AG04450 (cell line): Measurements from ENCODE around the gene RNGTT. TPM values are rescaled to one million over a fixed set of nuclear protein-coding genes. Genes with fewer than 3 reads are reported as not detected.

Source experiments
- CTCF ChIA-PET: fragments of 300-600, 350-600 bp; formaldehyde crosslinking; extraction: SDS; loops from one replicate; lab custom pipeline; 2022; ENCODE audit warnings: antibody characterized with exemption, inconsistent platforms; lab: Charles Lee
- POLR2A ChIA-PET: fragments of 350-600 bp; formaldehyde crosslinking; extraction: SDS; loops from one replicate; lab custom pipeline; 2021; ENCODE audit warnings: antibody characterized with exemption, inconsistent platforms; lab: Yijun Ruan, JAX
- DNase-seq: peaks from one replicate; pipeline ENCODE4 v3.0.0-alpha.2; 2011; ENCODE audit warnings: low read depth, low spot score
- H3K27ac ChIP-seq: one replicate; pipeline ENCODE4 v1.5.1; 2012; ENCODE audit warnings: low read depth, low read length, control low read depth
- H3K27me3 ChIP-seq: one replicate; pipeline ENCODE4 v1.6.0; 2012; ENCODE audit warnings: low read length; ENCODE audit not compliant: control insufficient read depth, insufficient read depth
- H3K4me3 ChIP-seq: 2 replicates; pipeline ENCODE4 v1.5.1; 2011; ENCODE audit warnings: mild to moderate bottlenecking, low read depth, low read length, control low read depth
- H3K9me3 ChIP-seq: 2 replicates; pipeline ENCODE4 v1.5.1; 2012; ENCODE audit warnings: low read length; ENCODE audit not compliant: control insufficient read depth, insufficient read depth
- CTCF ChIP-seq: IDR thresholded peaks from 2 replicates; pipeline ENCODE4 v1.5.1; 2011; ENCODE audit warnings: low read depth, low read length, control low read depth, inconsistent platforms
- polyA plus RNA-seq: library from polyadenylated mRNA; depleted of rRNA; stranded (reverse); fragments of >200 nt; gene quantifications from 2 replicates; pipeline ENCODE4 v1.2.3, GENCODE V29; 2011

Gene RNGTT
- polyA plus RNA-seq, 1 experiment: 11.2 TPM

DNA sequence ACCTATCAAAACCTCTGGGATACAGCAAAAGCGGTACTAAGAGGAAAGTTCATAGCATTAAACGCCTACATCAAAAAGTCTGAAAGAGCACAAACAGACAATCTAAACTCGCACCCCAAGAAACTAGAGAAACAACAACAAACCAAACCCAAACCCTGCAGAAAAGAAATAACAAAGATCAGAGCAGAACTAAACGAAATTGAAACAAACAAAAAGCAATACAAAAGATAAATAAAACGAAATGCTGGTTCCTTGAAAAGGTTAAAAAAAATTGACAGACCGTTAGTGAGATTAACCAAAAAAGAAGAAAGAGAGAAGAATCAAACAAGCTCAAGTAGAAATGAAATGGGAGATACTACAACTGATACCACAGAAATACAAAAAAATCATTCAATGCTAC lies 302.3 kb downstream of the RNGTT start:
- ChIA-PET CTCF (no interaction called here), POLR2A (no interaction called here)
- no peak for DNase-seq
- Histone ChIP-seq H3K9me3 (peaks cover 10% of the 10 kb centered on the region), H3K27ac (no peak overlapping the region), H3K27me3 (no peaks in the 10 kb centered on the region), H3K4me3 (no peak overlapping the region)
- no peak for TF ChIP-seq CTCF

DNA sequence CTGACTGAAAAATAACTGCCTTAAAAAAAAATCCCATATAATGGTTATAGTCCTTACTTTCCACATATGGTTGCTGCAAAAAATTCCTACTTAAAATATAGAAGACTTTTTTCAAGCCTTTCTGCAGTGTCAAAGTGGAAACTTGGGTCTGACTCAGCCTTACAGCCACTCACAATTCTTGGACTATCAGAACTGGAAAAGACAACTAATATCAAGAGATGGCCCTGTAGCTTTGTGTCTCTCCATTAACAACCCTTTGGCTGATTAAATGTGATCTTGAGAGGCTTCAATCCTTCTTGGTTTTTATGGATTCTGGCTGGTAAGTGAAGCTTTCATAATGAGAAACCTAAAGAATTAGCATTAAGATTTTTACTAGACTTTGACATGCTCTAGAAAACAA lies 307.8 kb downstream of the RNGTT start:
- no peak overlapping the region for H3K27ac ChIP-seq
- CTCF ChIA-PET: interaction anchor here (0.7 kb wide), 1 partner anchor 448 kb away, joined by 3 read pairs; no protein-coding TSS in a partner anchor
- TF ChIP-seq CTCF: no peak

GRCh38 chr6:88653936-88654335 lies 309.5 kb downstream of the RNGTT start:
- TF ChIP-seq CTCF: no peak
- no peak overlapping the region for H3K27ac ChIP-seq
- H3K4me3 ChIP-seq: no peak overlapping the region
- ChIA-PET POLR2A (no interaction called here), CTCF (no interaction called here)
- no peak for DNase-seq
- peaks cover 5% of the 10 kb centered on the region; the same call in 1 of the 2 replicates for H3K9me3 ChIP-seq
- no peaks in the 10 kb centered on the region for H3K27me3 ChIP-seq

More for the DNA sequence above, 307.8 kb downstream of the RNGTT start:
- POLR2A ChIA-PET: no interaction called here
- Histone ChIP-seq H3K9me3 (peaks cover 5% of the 10 kb centered on the region; the same call in 1 of the 2 replicates), H3K27me3 (no peaks in the 10 kb centered on the region), H3K4me3 (no peak overlapping the region)
- DNase-seq: no peak

DNA sequence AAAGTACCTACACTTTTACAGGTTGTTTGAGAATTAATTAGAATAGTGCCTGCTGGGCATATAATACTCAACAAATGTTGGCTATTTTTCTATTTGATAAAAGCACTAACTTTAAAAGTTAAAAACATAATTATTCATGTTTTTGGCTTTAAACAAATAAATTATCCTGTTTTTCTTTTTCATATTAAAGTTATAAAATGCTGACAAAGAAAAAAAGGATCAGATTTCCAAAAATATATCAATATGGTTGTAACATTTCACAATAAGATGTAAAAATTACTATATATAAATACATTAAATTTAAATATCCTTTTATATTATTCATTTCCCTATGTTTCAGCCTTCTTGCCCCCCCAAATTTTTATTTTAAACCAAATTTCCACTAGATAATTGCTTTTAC lies 312.0 kb downstream of the RNGTT start:
- DNase-seq: no peak
- no peaks in the 10 kb centered on the region for H3K27me3 ChIP-seq
- no peaks in the 10 kb centered on the region for H3K9me3 ChIP-seq
- H3K27ac ChIP-seq: no peak overlapping the region
- ChIA-PET POLR2A (no interaction called here), CTCF (no interaction called here)
- no peak overlapping the region for H3K4me3 ChIP-seq
- no peak for TF ChIP-seq CTCF

DNA sequence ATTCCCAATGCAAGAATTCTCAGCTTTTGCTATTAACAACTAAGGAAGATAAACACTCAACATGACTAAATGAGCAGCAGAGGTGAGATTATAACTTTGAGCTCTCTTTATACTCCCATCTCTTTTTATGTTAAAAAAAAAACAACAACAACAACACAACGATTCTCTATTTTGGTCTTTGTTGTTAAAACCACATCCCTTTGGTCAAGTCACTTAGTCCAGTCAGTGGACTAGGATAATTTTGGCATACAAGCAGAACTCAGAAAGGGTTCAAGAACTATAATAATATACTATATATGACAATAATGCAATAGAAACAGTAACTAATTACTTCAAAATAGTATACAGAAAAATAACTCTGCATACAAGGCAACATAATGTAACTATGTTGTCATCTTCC lies 312.4 kb downstream of the RNGTT start:
- DNase-seq: no peak
- H3K4me3 ChIP-seq: no peak overlapping the region
- H3K27me3 ChIP-seq: no peaks in the 10 kb centered on the region
- no peak for TF ChIP-seq CTCF
- H3K27ac ChIP-seq: no peak overlapping the region
- ChIA-PET POLR2A (no interaction called here), CTCF (interaction anchor here (0.6 kb wide), 2 partner anchors 129 to 787 kb away, joined by 3 to 4 read pairs; no protein-coding TSS in a partner anchor)
- no peaks in the 10 kb centered on the region for H3K9me3 ChIP-seq
